NCI-H1930 (cell line): ENCODE measurements around the gene PRRT1B.
"Not testable (repeated sequence)": the region's sequence is repeated elsewhere in the genome, so short reads cannot be mapped to it uniquely, and the experiment has no call there.

ENCODE experiments used
- DNase-seq, 2 experiments: peaks; one replicate each; lab custom pipeline; 2025; lab: John Stamatoyannopoulos, UW

PRRT1B gene

GRCh38 chr9:131545003-131545785, at the start of gene PRRT1B:
Gene PRRT1B, plus strand, starts transcription at chr9:131545523. Its CDS starts 93 bp downstream, at chr9:131545616.
- peak; percentile 24 to 54 for DNase-seq

GRCh38 chr9:131495785-131496184, 49.5 kb upstream of the PRRT1B start:
- DNase-seq: no peak

- no peak for DNase-seq
Measured at GRCh38 chr9:131496844-131497405, 48.4 kb upstream of the PRRT1B start.

GRCh38 chr9:131499254-131499767, 46.0 kb upstream of the PRRT1B start:
- DNase-seq: no peak

- no peak for DNase-seq
Measured at GRCh38 chr9:131500377-131500776, 44.9 kb upstream of the PRRT1B start.

- DNase-seq: no peak
Measured at GRCh38 chr9:131500939-131501541, 44.3 kb upstream of the PRRT1B start.

GRCh38 chr9:131502781-131503625, 42.3 kb upstream of the PRRT1B start, which contains the start of gene POMT1:
Gene POMT1, plus strand, starts transcription at chr9:131502918. Its CDS starts 1,301 bp downstream, at chr9:131504219.
- peak; percentile 83 to 85 for DNase-seq

- DNase-seq: no peak
Measured at GRCh38 chr9:131503626-131504465, 41.5 kb upstream of the PRRT1B start.

GRCh38 chr9:131505012-131505411, 40.3 kb upstream of the PRRT1B start:
- DNase-seq: no peak

GRCh38 chr9:131511416-131511815, 33.9 kb upstream of the PRRT1B start:
- no peak for DNase-seq

- no peak for DNase-seq
Measured at GRCh38 chr9:131511880-131512279, 33.4 kb upstream of the PRRT1B start.

- DNase-seq: no peak
Measured at GRCh38 chr9:131513177-131513576, 32.1 kb upstream of the PRRT1B start.

- DNase-seq: not testable (repeated sequence)
Measured at GRCh38 chr9:131515559-131516031, 29.7 kb upstream of the PRRT1B start.

GRCh38 chr9:131516100-131516499, 29.2 kb upstream of the PRRT1B start:
- DNase-seq: no peak

- DNase-seq: no peak
Measured at GRCh38 chr9:131516930-131517329, 28.4 kb upstream of the PRRT1B start.

GRCh38 chr9:131517761-131518190, 27.5 kb upstream of the PRRT1B start:
- DNase-seq: no peak

- DNase-seq: no peak
Measured at GRCh38 chr9:131518553-131518952, 26.8 kb upstream of the PRRT1B start.

GRCh38 chr9:131520503-131520902, 24.8 kb upstream of the PRRT1B start:
- DNase-seq: no peak

- DNase-seq: no peak
Measured at GRCh38 chr9:131521203-131521602, 24.1 kb upstream of the PRRT1B start.

- no peak for DNase-seq
Measured at GRCh38 chr9:131521822-131522221, 23.5 kb upstream of the PRRT1B start.
